ENCODE measurements around the gene NKTR. TPM values are rescaled to one million over a fixed set of nuclear protein-coding genes. Genes with fewer than 3 reads are reported as not detected.

Gene NKTR
- total and polyA plus RNA-seq, 2 experiments from 2014 or later = 81.3 to 117 TPM

DNA sequence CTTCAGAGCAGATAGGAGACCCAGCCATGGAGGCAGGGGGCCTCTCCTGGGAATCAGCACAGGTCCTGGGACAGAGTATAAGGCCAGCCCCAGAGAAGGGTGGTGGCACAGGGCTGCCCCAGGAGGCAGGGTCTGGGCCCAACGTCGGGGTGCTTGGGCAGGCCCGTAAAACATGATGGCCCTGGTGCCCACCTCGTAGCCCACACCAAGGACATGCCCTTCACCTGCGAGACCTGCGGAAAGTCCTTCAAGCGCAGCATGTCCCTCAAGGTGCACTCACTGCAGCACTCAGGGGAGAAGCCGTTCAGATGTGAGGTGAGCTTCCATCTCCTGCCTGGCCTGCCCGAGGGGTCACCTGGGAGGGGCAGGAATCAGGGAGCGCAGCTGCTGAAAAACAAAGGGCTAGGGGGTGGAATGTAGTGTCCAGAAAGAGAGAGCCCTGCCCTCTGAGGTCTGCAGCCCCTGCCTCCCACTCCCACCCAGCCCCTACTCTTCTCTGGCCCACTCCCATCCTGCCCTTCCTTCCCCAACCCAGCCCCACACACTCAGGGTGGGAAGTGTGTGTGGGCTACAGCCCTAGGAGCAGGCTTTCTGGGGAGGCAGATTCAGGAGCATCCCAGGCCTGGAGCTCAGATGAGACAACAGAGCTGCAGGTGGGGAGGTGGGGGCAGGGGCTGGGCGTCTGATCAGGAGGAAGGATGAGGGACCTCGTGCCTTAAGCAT lies 62.5 kb downstream of the NKTR start (continued):
- TF ChIP-seq EZH2phosphoT487 (IDR thresholded peaks at IDR 0.05; ENCODE audit: unreplicated experiment) = no peak
- TF ChIP-seq NANOG (IDR thresholded peaks at IDR 0.05; ENCODE audit: borderline replicate concordance) = no peak
- TF ChIP-seq CREB1 (CRISPR knock-in tag; IDR thresholded peaks at IDR 0.05; ENCODE audit: low read depth) = no peak
- TF ChIP-seq POLR2AphosphoS5 (IDR thresholded peaks at IDR 0.05; ENCODE audit: low read depth) = no peak

DNA sequence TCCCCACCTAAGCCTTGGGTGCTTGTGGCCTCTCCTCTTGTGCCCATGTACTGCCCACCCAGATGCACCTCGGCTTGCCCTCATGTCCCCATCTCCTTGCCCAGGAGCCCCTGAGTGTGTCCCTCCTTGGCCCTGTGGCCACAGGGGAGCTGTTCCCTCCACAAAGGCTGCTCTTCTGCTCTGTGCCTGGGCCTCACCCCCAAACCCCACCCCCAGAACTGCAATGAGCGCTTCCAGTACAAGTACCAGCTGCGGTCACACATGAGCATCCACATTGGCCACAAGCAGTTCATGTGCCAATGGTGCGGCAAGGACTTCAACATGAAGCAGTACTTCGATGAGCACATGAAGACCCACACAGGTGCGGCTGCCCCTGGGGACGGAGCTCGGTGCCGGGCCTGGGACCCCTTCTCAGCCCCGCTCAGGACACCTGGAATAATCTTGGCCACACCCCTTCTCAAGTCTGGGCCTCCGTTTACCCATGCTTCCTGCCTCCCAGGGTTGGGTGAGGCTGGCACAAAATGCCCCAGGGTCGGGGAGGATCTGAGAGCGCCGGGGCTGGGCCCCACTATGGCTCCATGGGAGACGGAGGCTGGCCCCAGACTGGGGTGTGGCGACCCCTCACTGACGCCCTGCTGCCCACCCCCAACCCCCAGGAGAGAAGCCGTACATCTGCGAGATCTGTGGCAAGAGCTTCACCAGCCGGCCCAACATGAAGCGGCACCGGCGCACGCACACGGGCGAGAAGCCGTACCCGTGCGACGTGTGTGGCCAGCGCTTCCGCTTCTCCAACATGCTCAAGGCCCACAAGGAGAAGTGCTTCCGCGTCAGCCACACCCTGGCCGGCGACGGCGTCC lies 63.3 kb downstream of the NKTR start:
- Histone ChIP-seq H3K4me2 (no peak overlapping the region), H3K79me2 (replicated peaks; ENCODE audit: insufficient read depth) (no peaks in the 10 kb centered on the region), H3K9me2 (ENCODE audit: insufficient read depth) (no peaks in the 10 kb centered on the region), H2AFZ (no peak overlapping the region), H3F3A (replicated peaks; ENCODE audit: low read depth) (no peaks in the 10 kb centered on the region), H3K27ac (ENCODE audit: low read depth) (no peak overlapping the region), H3K4me3 (no peak overlapping the region), H3K36me3 (ENCODE audit: insufficient read depth) (no peaks in the 10 kb centered on the region), H3K27me3 (ENCODE audit: insufficient read depth) (no peaks in the 10 kb centered on the region), H3K4me1 (ENCODE audit: insufficient read depth) (no peaks in the 10 kb centered on the region), H4K20me1 (replicated peaks; ENCODE audit: insufficient read depth) (no peaks in the 10 kb centered on the region)
- no peak overlapping the region for H3K27ac Mint-ChIP-seq
- DNase-seq (ENCODE audit: low spot score) = no peak
- peaks cover 4% of the 10 kb centered on the region for H3K27me3 Mint-ChIP-seq (ENCODE audit: insufficient read depth, low read depth, poor library complexity)
- 0 out of 3 replicates have a peak, but pooled peaks cover under 1% of the 10 kb centered on the region for H3K9me3 Mint-ChIP-seq
- peaks cover 5% of the 10 kb centered on the region; the same call in 2 of the 3 replicates for H3K36me3 Mint-ChIP-seq (ENCODE audit: low read depth)
- ATAC-seq = peak; percentile 11
- no peak overlapping the region for H3K4me3 Mint-ChIP-seq
- peaks cover 9% of the 10 kb centered on the region; the same call in 2 of the 3 replicates for H3K4me1 Mint-ChIP-seq
- TF ChIP-seq EZH2phosphoT487 (IDR thresholded peaks at IDR 0.05; ENCODE audit: unreplicated experiment) (no peak), CREB1 (CRISPR knock-in tag; IDR thresholded peaks at IDR 0.05; ENCODE audit: low read depth) (no peak), NANOG (IDR thresholded peaks at IDR 0.05; ENCODE audit: borderline replicate concordance) (no peak), ZNF114 (CRISPR knock-in tag; IDR thresholded peaks at IDR 0.05) (no peak)
- TF ChIP-seq, protein P1, sequence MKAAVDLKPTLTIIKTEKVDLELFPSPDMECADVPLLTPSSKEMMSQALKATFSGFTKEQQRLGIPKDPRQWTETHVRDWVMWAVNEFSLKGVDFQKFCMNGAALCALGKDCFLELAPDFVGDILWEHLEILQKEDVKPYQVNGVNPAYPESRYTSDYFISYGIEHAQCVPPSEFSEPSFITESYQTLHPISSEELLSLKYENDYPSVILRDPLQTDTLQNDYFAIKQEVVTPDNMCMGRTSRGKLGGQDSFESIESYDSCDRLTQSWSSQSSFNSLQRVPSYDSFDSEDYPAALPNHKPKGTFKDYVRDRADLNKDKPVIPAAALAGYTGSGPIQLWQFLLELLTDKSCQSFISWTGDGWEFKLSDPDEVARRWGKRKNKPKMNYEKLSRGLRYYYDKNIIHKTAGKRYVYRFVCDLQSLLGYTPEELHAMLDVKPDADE (IDR thresholded peaks at IDR 0.05) = no peak
- TF ChIP-seq, protein P2, sequence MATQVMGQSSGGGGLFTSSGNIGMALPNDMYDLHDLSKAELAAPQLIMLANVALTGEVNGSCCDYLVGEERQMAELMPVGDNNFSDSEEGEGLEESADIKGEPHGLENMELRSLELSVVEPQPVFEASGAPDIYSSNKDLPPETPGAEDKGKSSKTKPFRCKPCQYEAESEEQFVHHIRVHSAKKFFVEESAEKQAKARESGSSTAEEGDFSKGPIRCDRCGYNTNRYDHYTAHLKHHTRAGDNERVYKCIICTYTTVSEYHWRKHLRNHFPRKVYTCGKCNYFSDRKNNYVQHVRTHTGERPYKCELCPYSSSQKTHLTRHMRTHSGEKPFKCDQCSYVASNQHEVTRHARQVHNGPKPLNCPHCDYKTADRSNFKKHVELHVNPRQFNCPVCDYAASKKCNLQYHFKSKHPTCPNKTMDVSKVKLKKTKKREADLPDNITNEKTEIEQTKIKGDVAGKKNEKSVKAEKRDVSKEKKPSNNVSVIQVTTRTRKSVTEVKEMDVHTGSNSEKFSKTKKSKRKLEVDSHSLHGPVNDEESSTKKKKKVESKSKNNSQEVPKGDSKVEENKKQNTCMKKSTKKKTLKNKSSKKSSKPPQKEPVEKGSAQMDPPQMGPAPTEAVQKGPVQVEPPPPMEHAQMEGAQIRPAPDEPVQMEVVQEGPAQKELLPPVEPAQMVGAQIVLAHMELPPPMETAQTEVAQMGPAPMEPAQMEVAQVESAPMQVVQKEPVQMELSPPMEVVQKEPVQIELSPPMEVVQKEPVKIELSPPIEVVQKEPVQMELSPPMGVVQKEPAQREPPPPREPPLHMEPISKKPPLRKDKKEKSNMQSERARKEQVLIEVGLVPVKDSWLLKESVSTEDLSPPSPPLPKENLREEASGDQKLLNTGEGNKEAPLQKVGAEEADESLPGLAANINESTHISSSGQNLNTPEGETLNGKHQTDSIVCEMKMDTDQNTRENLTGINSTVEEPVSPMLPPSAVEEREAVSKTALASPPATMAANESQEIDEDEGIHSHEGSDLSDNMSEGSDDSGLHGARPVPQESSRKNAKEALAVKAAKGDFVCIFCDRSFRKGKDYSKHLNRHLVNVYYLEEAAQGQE (IDR thresholded peaks at IDR 0.05; ENCODE audit: unreplicated experiment) = no peak
- TF ChIP-seq, protein P3, sequence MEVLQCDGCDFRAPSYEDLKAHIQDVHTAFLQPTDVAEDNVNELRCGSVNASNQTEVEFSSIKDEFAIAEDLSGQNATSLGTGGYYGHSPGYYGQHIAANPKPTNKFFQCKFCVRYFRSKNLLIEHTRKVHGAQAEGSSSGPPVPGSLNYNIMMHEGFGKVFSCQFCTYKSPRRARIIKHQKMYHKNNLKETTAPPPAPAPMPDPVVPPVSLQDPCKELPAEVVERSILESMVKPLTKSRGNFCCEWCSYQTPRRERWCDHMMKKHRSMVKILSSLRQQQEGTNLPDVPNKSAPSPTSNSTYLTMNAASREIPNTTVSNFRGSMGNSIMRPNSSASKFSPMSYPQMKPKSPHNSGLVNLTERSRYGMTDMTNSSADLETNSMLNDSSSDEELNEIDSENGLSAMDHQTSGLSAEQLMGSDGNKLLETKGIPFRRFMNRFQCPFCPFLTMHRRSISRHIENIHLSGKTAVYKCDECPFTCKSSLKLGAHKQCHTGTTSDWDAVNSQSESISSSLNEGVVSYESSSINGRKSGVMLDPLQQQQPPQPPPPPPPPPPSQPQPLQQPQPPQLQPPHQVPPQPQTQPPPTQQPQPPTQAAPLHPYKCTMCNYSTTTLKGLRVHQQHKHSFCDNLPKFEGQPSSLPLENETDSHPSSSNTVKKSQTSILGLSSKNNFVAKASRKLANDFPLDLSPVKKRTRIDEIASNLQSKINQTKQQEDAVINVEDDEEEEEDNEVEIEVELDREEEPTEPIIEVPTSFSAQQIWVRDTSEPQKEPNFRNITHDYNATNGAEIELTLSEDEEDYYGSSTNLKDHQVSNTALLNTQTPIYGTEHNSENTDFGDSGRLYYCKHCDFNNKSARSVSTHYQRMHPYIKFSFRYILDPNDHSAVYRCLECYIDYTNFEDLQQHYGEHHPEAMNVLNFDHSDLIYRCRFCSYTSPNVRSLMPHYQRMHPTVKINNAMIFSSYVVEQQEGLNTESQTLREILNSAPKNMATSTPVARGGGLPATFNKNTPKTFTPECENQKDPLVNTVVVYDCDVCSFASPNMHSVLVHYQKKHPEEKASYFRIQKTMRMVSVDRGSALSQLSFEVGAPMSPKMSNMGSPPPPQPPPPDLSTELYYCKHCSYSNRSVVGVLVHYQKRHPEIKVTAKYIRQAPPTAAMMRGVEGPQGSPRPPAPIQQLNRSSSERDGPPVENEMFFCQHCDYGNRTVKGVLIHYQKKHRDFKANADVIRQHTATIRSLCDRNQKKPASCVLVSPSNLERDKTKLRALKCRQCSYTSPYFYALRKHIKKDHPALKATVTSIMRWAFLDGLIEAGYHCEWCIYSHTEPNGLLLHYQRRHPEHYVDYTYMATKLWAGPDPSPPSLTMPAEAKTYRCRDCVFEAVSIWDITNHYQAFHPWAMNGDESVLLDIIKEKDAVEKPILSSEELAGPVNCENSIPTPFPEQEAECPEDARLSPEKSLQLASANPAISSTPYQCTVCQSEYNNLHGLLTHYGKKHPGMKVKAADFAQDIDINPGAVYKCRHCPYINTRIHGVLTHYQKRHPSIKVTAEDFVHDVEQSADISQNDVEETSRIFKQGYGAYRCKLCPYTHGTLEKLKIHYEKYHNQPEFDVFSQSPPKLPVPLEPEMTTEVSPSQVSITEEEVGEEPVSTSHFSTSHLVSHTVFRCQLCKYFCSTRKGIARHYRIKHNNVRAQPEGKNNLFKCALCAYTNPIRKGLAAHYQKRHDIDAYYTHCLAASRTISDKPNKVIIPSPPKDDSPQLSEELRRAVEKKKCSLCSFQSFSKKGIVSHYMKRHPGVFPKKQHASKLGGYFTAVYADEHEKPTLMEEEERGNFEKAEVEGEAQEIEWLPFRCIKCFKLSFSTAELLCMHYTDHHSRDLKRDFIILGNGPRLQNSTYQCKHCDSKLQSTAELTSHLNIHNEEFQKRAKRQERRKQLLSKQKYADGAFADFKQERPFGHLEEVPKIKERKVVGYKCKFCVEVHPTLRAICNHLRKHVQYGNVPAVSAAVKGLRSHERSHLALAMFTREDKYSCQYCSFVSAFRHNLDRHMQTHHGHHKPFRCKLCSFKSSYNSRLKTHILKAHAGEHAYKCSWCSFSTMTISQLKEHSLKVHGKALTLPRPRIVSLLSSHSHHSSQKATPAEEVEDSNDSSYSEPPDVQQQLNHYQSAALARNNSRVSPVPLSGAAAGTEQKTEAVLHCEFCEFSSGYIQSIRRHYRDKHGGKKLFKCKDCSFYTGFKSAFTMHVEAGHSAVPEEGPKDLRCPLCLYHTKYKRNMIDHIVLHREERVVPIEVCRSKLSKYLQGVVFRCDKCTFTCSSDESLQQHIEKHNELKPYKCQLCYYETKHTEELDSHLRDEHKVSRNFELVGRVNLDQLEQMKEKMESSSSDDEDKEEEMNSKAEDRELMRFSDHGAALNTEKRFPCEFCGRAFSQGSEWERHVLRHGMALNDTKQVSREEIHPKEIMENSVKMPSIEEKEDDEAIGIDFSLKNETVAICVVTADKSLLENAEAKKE (CRISPR knock-in tag; IDR thresholded peaks at IDR 0.05) = no peak
- TF ChIP-seq, protein P4, sequence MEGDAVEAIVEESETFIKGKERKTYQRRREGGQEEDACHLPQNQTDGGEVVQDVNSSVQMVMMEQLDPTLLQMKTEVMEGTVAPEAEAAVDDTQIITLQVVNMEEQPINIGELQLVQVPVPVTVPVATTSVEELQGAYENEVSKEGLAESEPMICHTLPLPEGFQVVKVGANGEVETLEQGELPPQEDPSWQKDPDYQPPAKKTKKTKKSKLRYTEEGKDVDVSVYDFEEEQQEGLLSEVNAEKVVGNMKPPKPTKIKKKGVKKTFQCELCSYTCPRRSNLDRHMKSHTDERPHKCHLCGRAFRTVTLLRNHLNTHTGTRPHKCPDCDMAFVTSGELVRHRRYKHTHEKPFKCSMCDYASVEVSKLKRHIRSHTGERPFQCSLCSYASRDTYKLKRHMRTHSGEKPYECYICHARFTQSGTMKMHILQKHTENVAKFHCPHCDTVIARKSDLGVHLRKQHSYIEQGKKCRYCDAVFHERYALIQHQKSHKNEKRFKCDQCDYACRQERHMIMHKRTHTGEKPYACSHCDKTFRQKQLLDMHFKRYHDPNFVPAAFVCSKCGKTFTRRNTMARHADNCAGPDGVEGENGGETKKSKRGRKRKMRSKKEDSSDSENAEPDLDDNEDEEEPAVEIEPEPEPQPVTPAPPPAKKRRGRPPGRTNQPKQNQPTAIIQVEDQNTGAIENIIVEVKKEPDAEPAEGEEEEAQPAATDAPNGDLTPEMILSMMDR (conservative IDR thresholded peaks at IDR 0.05; ENCODE audit: low read depth in 2 of 2) = no peak

All from GM23338 (cell line).